ENCODE results near the gene XG.

Gene XG

GRCh38 chrX:2819345-2820135 is 67.7 kb downstream of the XG start:
- no peak for DNase-seq (ENCODE audit: low read depth in 1 of 2, low spot score in 1 of 2)

GRCh38 chrX:2820136-2820771 is 68.4 kb downstream of the XG start:
- DNase-seq (ENCODE audit: low read depth in 1 of 2, low spot score in 1 of 2), result no peak

GRCh38 chrX:2823795-2824386 is 72.1 kb downstream of the XG start:
- DNase-seq (ENCODE audit: low read depth in 1 of 2, low spot score in 1 of 2), result no peak

- DNase-seq (ENCODE audit: low read depth in 1 of 2, low spot score in 1 of 2), result no peak
Measured at GRCh38 chrX:2824886-2825285, 73.0 kb downstream of the XG start.

GRCh38 chrX:2828344-2828958 is 76.6 kb downstream of the XG start, which contains the start of gene GYG2:
Gene GYG2 (plus strand): TSS chrX:2828930. CDS start chrX:2830189, 1,259 bp downstream.
- no peak for DNase-seq (ENCODE audit: low read depth in 1 of 2, low spot score in 1 of 2)

GRCh38 chrX:2828959-2829411 is 77.1 kb downstream of the XG start:
- DNase-seq (ENCODE audit: low read depth in 1 of 2, low spot score in 1 of 2), result no peak

GRCh38 chrX:2829469-2830246 is 77.8 kb downstream of the XG start:
- no peak for DNase-seq (ENCODE audit: low read depth in 1 of 2, low spot score in 1 of 2)

GRCh38 chrX:2831471-2832228 is 79.8 kb downstream of the XG start:
- DNase-seq (ENCODE audit: low read depth in 1 of 2, low spot score in 1 of 2), result no peak

GRCh38 chrX:2837961-2838360 is 86.1 kb downstream of the XG start:
- DNase-seq (ENCODE audit: low read depth in 1 of 2, low spot score in 1 of 2), result no peak

- DNase-seq (ENCODE audit: low read depth in 1 of 2, low spot score in 1 of 2), result no peak
Measured at GRCh38 chrX:2840961-2841360, 89.1 kb downstream of the XG start.

- DNase-seq (ENCODE audit: low read depth in 1 of 2, low spot score in 1 of 2), result no peak
Measured at GRCh38 chrX:2841537-2841936, 89.7 kb downstream of the XG start.

GRCh38 chrX:2846992-2847391 is 95.2 kb downstream of the XG start:
- DNase-seq (ENCODE audit: low read depth in 1 of 2, low spot score in 1 of 2), result no peak

- no peak for DNase-seq (ENCODE audit: low read depth in 1 of 2, low spot score in 1 of 2)
Measured at GRCh38 chrX:2848871-2849301, 97.0 kb downstream of the XG start.

GRCh38 chrX:2854918-2855317 is 103.1 kb downstream of the XG start:
- DNase-seq (ENCODE audit: low read depth in 1 of 2, low spot score in 1 of 2), result no peak

- no peak for DNase-seq (ENCODE audit: low read depth in 1 of 2, low spot score in 1 of 2)
Measured at GRCh38 chrX:2855761-2856160, 103.9 kb downstream of the XG start.

- no peak for DNase-seq (ENCODE audit: low read depth in 1 of 2, low spot score in 1 of 2)
Measured at GRCh38 chrX:2857566-2857965, 105.7 kb downstream of the XG start.

GRCh38 chrX:2859197-2859797 is 107.5 kb downstream of the XG start:
- no peak for DNase-seq (ENCODE audit: low read depth in 1 of 2, low spot score in 1 of 2)

- DNase-seq (ENCODE audit: low read depth in 1 of 2, low spot score in 1 of 2), result no peak
Measured at GRCh38 chrX:2862404-2862803, 110.6 kb downstream of the XG start.

- DNase-seq (ENCODE audit: low read depth in 1 of 2, low spot score in 1 of 2), result no peak
Measured at GRCh38 chrX:2863646-2864045, 111.8 kb downstream of the XG start.

All from stimulated activated CD4-positive, alpha-beta T cell treated with anti-CD3 and anti-CD28 coated beads, Interleukin-15, amount 100 ng/mL, for 1 hour (primary cell).